Stimulated activated naive CD8-positive, alpha-beta T cell treated with anti-CD3 and anti-CD28 coated beads, Interleukin-15, amount 100 ng/mL, for 72 hours (primary cell): ENCODE data around the gene ABCB4.

ENCODE experiments used
- ATAC-seq: fragments of 150-1000 bp; cut with Tn5 transposase; 2 replicates; pipeline ENCODE4 v1.10.0; 2021; ENCODE audit warnings: mild to moderate bottlenecking, moderate library complexity
- DNase-seq, 2 donors: peaks; one replicate each; pipeline ENCODE4 v3.0.0; 2021 to 2022
- H3K27ac Mint-ChIP-seq, 2 donors: one replicate each; pipeline ENCODE4 v1.8.0; 2022; ENCODE audit warnings: mild to moderate bottlenecking in 2 of 2, mixed read lengths in 2 of 2, moderate library complexity in 2 of 2
- H3K27me3 Mint-ChIP-seq: one replicate; pipeline ENCODE4 v1.8.0; 2022; ENCODE audit warnings: mixed read lengths
- H3K4me1 Mint-ChIP-seq: one replicate; pipeline ENCODE4 v1.8.0; 2022; ENCODE audit warnings: mild to moderate bottlenecking, mixed read lengths
- H3K4me3 Mint-ChIP-seq, 2 donors: one replicate each; pipeline ENCODE4 v1.8.0; 2022; ENCODE audit warnings: mild to moderate bottlenecking in 2 of 2, mixed read lengths in 2 of 2, moderate library complexity in 1 of 2
- H3K9me3 Mint-ChIP-seq, 2 donors: one replicate each; pipeline ENCODE4 v1.8.0; 2022; ENCODE audit warnings: mixed read lengths in 2 of 2

Gene ABCB4

GRCh38 chr7:87475359-87476178 is at the start of gene ABCB4:
Gene ABCB4 (minus strand): TSS chr7:87475680. CDS start chr7:87475465, 215 bp downstream.
- H3K27me3 Mint-ChIP-seq: peaks cover 39% of the 10 kb centered on the region
- peak within 1 kb of the TSS in 1 of 2 donors; percentile 92 for H3K27ac Mint-ChIP-seq
- no peaks in the 10 kb centered on the region for H3K9me3 Mint-ChIP-seq
- peak; percentile 55 for ATAC-seq
- DNase-seq: peak in 1 of 2 donors; percentile 2
- H3K4me3 Mint-ChIP-seq: peak within 1 kb of the TSS; percentile 71 to 73
- peaks cover 15% of the 10 kb centered on the region for H3K4me1 Mint-ChIP-seq

- Mint-ChIP-seq H3K4me3 (no peak overlapping the region), H3K9me3 (no peaks in the 10 kb centered on the region), H3K4me1 (peaks cover 11% of the 10 kb centered on the region), H3K27ac (no peak overlapping the region), H3K27me3 (no peaks in the 10 kb centered on the region)
- DNase-seq: no peak
- ATAC-seq: no peak
These were observed 43.3 kb upstream of the ABCB4 start for GRCh38 chr7:87518735-87519134.

GRCh38 chr7:87517891-87518290 is 42.4 kb upstream of the ABCB4 start:
- ATAC-seq: no peak
- no peaks in the 10 kb centered on the region for H3K9me3 Mint-ChIP-seq
- no peaks in the 10 kb centered on the region for H3K27me3 Mint-ChIP-seq
- H3K4me3 Mint-ChIP-seq: no peak overlapping the region
- no peak overlapping the region for H3K27ac Mint-ChIP-seq
- H3K4me1 Mint-ChIP-seq: peaks cover 11% of the 10 kb centered on the region
- no peak for DNase-seq

- Mint-ChIP-seq H3K4me3 (no peak overlapping the region), H3K27me3 (no peaks in the 10 kb centered on the region), H3K27ac (peak overlapping the region in 1 of 2 donors; percentile 57), H3K4me1 (peaks cover 9% of the 10 kb centered on the region), H3K9me3 (no peaks in the 10 kb centered on the region)
- ATAC-seq: no peak
- no peak for DNase-seq
These were observed 41.8 kb upstream of the ABCB4 start for GRCh38 chr7:87517136-87517815.

- DNase-seq: no peak
- Mint-ChIP-seq H3K27me3 (no peaks in the 10 kb centered on the region), H3K9me3 (no peaks in the 10 kb centered on the region), H3K4me1 (no peaks in the 10 kb centered on the region), H3K27ac (no peak overlapping the region), H3K4me3 (no peak overlapping the region)
- ATAC-seq: no peak
These were observed 38.4 kb upstream of the ABCB4 start for GRCh38 chr7:87513735-87514335.

- Mint-ChIP-seq H3K9me3 (no peaks in the 10 kb centered on the region), H3K27me3 (no peaks in the 10 kb centered on the region), H3K4me3 (no peak overlapping the region), H3K27ac (no peak overlapping the region), H3K4me1 (no peaks in the 10 kb centered on the region)
- no peak for ATAC-seq
- DNase-seq: no peak
These were observed 37.4 kb upstream of the ABCB4 start for GRCh38 chr7:87512906-87513305.

- Mint-ChIP-seq H3K9me3 (no peaks in the 10 kb centered on the region), H3K4me3 (no peak overlapping the region), H3K27ac (no peak overlapping the region), H3K4me1 (no peaks in the 10 kb centered on the region), H3K27me3 (no peaks in the 10 kb centered on the region)
- DNase-seq (no peak), ATAC-seq (peak; percentile 65)
These were observed 36.0 kb upstream of the ABCB4 start for GRCh38 chr7:87511510-87511909.

- DNase-seq (no peak), ATAC-seq (peak; percentile 8)
- Mint-ChIP-seq H3K27me3 (no peaks in the 10 kb centered on the region), H3K4me1 (no peaks in the 10 kb centered on the region), H3K27ac (peak overlapping the region in 1 of 2 donors; percentile 48), H3K9me3 (no peaks in the 10 kb centered on the region), H3K4me3 (no peak overlapping the region)
These were observed 35.0 kb upstream of the ABCB4 start for GRCh38 chr7:87510411-87510875.

- no peak overlapping the region for H3K4me3 Mint-ChIP-seq
- DNase-seq (no peak), ATAC-seq (no peak)
- H3K4me1 Mint-ChIP-seq: no peaks in the 10 kb centered on the region
- H3K27me3 Mint-ChIP-seq: no peaks in the 10 kb centered on the region
- no peaks in the 10 kb centered on the region for H3K9me3 Mint-ChIP-seq
- H3K27ac Mint-ChIP-seq: no peak overlapping the region
These were observed 32.0 kb upstream of the ABCB4 start for GRCh38 chr7:87507446-87507845.

GRCh38 chr7:87506246-87507180 is 31.0 kb upstream of the ABCB4 start:
- no peak for DNase-seq
- H3K27ac Mint-ChIP-seq: peak overlapping the region in 1 of 2 donors; percentile 73
- H3K4me1 Mint-ChIP-seq: no peaks in the 10 kb centered on the region
- H3K4me3 Mint-ChIP-seq: no peak overlapping the region
- no peak for ATAC-seq
- no peaks in the 10 kb centered on the region for H3K27me3 Mint-ChIP-seq
- H3K9me3 Mint-ChIP-seq: no peaks in the 10 kb centered on the region

- ATAC-seq: no peak
- H3K4me1 Mint-ChIP-seq: no peaks in the 10 kb centered on the region
- H3K27me3 Mint-ChIP-seq: no peaks in the 10 kb centered on the region
- no peak for DNase-seq
- H3K9me3 Mint-ChIP-seq: no peaks in the 10 kb centered on the region
- H3K27ac Mint-ChIP-seq: no peak overlapping the region
- no peak overlapping the region for H3K4me3 Mint-ChIP-seq
These were observed 30.2 kb upstream of the ABCB4 start for GRCh38 chr7:87505557-87506245.

- no peak for ATAC-seq
- H3K27me3 Mint-ChIP-seq: no peaks in the 10 kb centered on the region
- H3K27ac Mint-ChIP-seq: no peak overlapping the region
- H3K9me3 Mint-ChIP-seq: no peaks in the 10 kb centered on the region
- DNase-seq: no peak
- no peaks in the 10 kb centered on the region for H3K4me1 Mint-ChIP-seq
- no peak overlapping the region for H3K4me3 Mint-ChIP-seq
These were observed 29.6 kb upstream of the ABCB4 start for GRCh38 chr7:87505122-87505521.

- Mint-ChIP-seq H3K4me1 (no peaks in the 10 kb centered on the region), H3K4me3 (no peak overlapping the region), H3K27me3 (no peaks in the 10 kb centered on the region), H3K9me3 (peaks cover 0 to 2% of the 10 kb centered on the region in 2 donors), H3K27ac (no peak overlapping the region)
- DNase-seq (no peak), ATAC-seq (no peak)
These were observed 24.0 kb upstream of the ABCB4 start for GRCh38 chr7:87499494-87499893.

GRCh38 chr7:87498893-87499292 is 23.4 kb upstream of the ABCB4 start:
- no peak overlapping the region for H3K27ac Mint-ChIP-seq
- no peak for ATAC-seq

More at GRCh38 chr7:87498893-87499292, 23.4 kb upstream of the ABCB4 start:
- Mint-ChIP-seq H3K4me1 (no peaks in the 10 kb centered on the region), H3K4me3 (no peak overlapping the region), H3K27me3 (no peaks in the 10 kb centered on the region), H3K9me3 (peaks cover 0 to 4% of the 10 kb centered on the region in 2 donors)
- no peak for DNase-seq
